SK-N-SH (cell line): ENCODE data around the gene CCSER1. TPM values are rescaled to one million over a fixed set of nuclear protein-coding genes. Genes with fewer than 3 reads are reported as not detected.

ENCODE experiments used
- CTCF ChIA-PET: fragments of 300-600, 350-600 bp; formaldehyde crosslinking; extraction: SDS; loops from one replicate; lab custom pipeline; 2021; lab: Yijun Ruan, JAX
- POLR2A ChIA-PET: fragments of 350-600 bp; sonication (Branson Sonifier 250); formaldehyde crosslinking; extraction: SDS; loops from one replicate; lab custom pipeline; 2020; ENCODE audit warnings: antibody characterized with exemption, inconsistent platforms; lab: Yijun Ruan, JAX
- DNase-seq: peaks from one replicate; pipeline ENCODE4 v3.0.0; 2012
- H2AFZ ChIP-seq: fragments of 200-600 bp; sonication (generic); 2 replicates; pipeline ENCODE4 v1.8.1; 2016; ENCODE audit warnings: antibody characterized with exemption, mild to moderate bottlenecking, low read depth
- H3F3A ChIP-seq: fragments of 200-600 bp; sonication (generic); replicated peaks from 2 replicates; pipeline ENCODE3; 2016; ENCODE audit warnings: antibody characterized with exemption, mild to moderate bottlenecking; ENCODE audit not compliant: insufficient read depth
- H3K27ac ChIP-seq, 2 experiments: fragments of 200-500 bp in 1 of 2; fragments of 200-600 bp in 1 of 2; sonication (Bioruptor generic) in 1 of 2; sonication (generic), shearing (Covaris generic) in 1 of 2; 2 replicates each; pipeline versions ENCODE4 v1.5.1 to v1.6.1; 2014 to 2016; ENCODE audit warnings: low read depth in 2 of 2, inconsistent platforms in 1 of 2, low read length in 1 of 2, mild to moderate bottlenecking in 1 of 2, mixed read lengths in 1 of 2
- H3K27me3 ChIP-seq: fragments of 200-600 bp; sonication (generic), shearing (Covaris generic); 2 replicates; pipeline ENCODE4 v1.6.1; 2016; ENCODE audit warnings: mixed run types; ENCODE audit not compliant: insufficient read depth
- H3K36me3 ChIP-seq, 2 experiments: fragments of 200-500 bp in 1 of 2; fragments of 200-600 bp in 1 of 2; sonication (Bioruptor generic) in 1 of 2; sonication (generic) in 1 of 2; replicated peaks in 1 of 2; 2 replicates each; pipeline versions ENCODE3 to v1.5.1; 2014 to 2016; ENCODE audit warnings: low read length in 1 of 2, mild to moderate bottlenecking in 1 of 2; ENCODE audit not compliant: insufficient read depth in 2 of 2, control insufficient read depth in 1 of 2
- H3K4me1 ChIP-seq, 2 experiments: fragments of 200-500 bp in 1 of 2; fragments of 200-600 bp in 1 of 2; sonication (Bioruptor generic) in 1 of 2; sonication (generic), shearing (Covaris generic) in 1 of 2; 2 replicates each; pipeline versions ENCODE4 v1.5.1 to v1.6.1; 2014 to 2016; ENCODE audit warnings: low read depth in 1 of 2, low read length in 1 of 2, mixed run types in 1 of 2; ENCODE audit not compliant: insufficient read depth in 2 of 2, control insufficient read depth in 1 of 2
- H3K4me2 ChIP-seq: fragments of 200-600 bp; sonication (generic), shearing (Covaris generic); 2 replicates; pipeline ENCODE4 v1.6.1; 2017; ENCODE audit warnings: mixed run types
- H3K4me3 ChIP-seq, 2 experiments: fragments of 200-500 bp in 1 of 2; fragments of 200-600 bp in 1 of 2; sonication (Bioruptor generic) in 1 of 2; sonication (generic), shearing (Covaris generic) in 1 of 2; 2 replicates each; pipeline versions ENCODE4 v1.5.1 to v1.8.1; 2014 to 2016; ENCODE audit warnings: low read depth in 2 of 2, inconsistent platforms in 1 of 2, low read length in 1 of 2, mild to moderate bottlenecking in 1 of 2, mixed read lengths in 1 of 2, moderate library complexity in 1 of 2
- H3K79me2 ChIP-seq: fragments of 200-600 bp; sonication (generic); 2 replicates; pipeline ENCODE4 v1.8.1; 2017; ENCODE audit warnings: mild to moderate bottlenecking; ENCODE audit not compliant: insufficient read depth
- H3K9ac ChIP-seq: fragments of 200-600 bp; sonication (generic); 2 replicates; pipeline ENCODE4 v1.6.1; 2017; ENCODE audit warnings: mixed run types
- H3K9me2 ChIP-seq: fragments of 200-600 bp; sonication (generic); 2 replicates; pipeline ENCODE4 v1.6.1; 2017; ENCODE audit warnings: mixed run types
- H3K9me3 ChIP-seq: fragments of 200-600 bp; sonication (generic); 2 replicates; pipeline ENCODE4 v1.6.1; 2017; ENCODE audit warnings: mixed run types, mild to moderate bottlenecking, moderate library complexity
- H4K20me1 ChIP-seq: fragments of 200-600 bp; sonication (generic); 2 replicates; pipeline ENCODE4 v1.6.1; 2017; ENCODE audit warnings: mild to moderate bottlenecking, mixed run types; ENCODE audit not compliant: insufficient read depth
- CHD2 ChIP-seq: fragments of 150-350 bp; IDR thresholded peaks from 2 replicates; pipeline ENCODE4 v1.6.1; 2018; ENCODE audit warnings: low read length; ENCODE audit not compliant: partially characterized antibody
- CTCF ChIP-seq: fragments of 200-600 bp; sonication (generic); IDR thresholded peaks from 2 replicates; pipeline ENCODE4 v1.6.1; 2017; ENCODE audit warnings: antibody characterized with exemption, mild to moderate bottlenecking, moderate library complexity
- ELF1 ChIP-seq: IDR thresholded peaks from 2 replicates; pipeline ENCODE4 v1.4.0; 2012
- EZH2phosphoT487 ChIP-seq: fragments of 200-600 bp; sonication (generic); IDR thresholded peaks from 2 replicates; pipeline ENCODE4 v1.6.1; 2017; ENCODE audit warnings: low read depth, mixed run types, mild to moderate bottlenecking, antibody characterized with exemption, moderate library complexity, borderline replicate concordance
- FOSL2 ChIP-seq: IDR thresholded peaks from 2 replicates; pipeline ENCODE4 v1.4.0; 2012; ENCODE audit warnings: low read depth, mild to moderate bottlenecking, moderate library complexity, borderline replicate concordance
- FOXM1 ChIP-seq: IDR thresholded peaks from 2 replicates; pipeline ENCODE4 v1.4.0; 2012; ENCODE audit warnings: low read depth, mild to moderate bottlenecking
- GATA2 ChIP-seq: sonication (generic); formaldehyde crosslinking; IDR thresholded peaks from 2 replicates; pipeline ENCODE4 v1.5.0; 2020; ENCODE audit warnings: mild to moderate bottlenecking, missing genetic modification reagents
- IRF3 ChIP-seq: fragments of 150-350 bp; IDR thresholded peaks from 2 replicates; pipeline ENCODE4 v1.6.1; 2016; ENCODE audit warnings: mild to moderate bottlenecking, low read depth, low read length
- NFIC ChIP-seq: IDR thresholded peaks from 2 replicates; pipeline ENCODE4 v1.4.0; 2012; ENCODE audit warnings: borderline replicate concordance
- NRF1 ChIP-seq: IDR thresholded peaks from 2 replicates; pipeline ENCODE4 v1.6.1; 2012; ENCODE audit warnings: low read depth, mild to moderate bottlenecking, low read length
- PBX3 ChIP-seq: IDR thresholded peaks from 2 replicates; pipeline ENCODE4; 2012
- POLR2AphosphoS5 ChIP-seq: IDR thresholded peaks from 2 replicates; pipeline ENCODE4 v1.6.1; 2012; ENCODE audit warnings: low read depth, low read length
- RFX5 ChIP-seq: IDR thresholded peaks from 2 replicates; pipeline ENCODE4 v1.6.1; 2012; ENCODE audit warnings: mild to moderate bottlenecking, improper control_type of control experiment, low read length
- SIN3A ChIP-seq: IDR thresholded peaks from 2 replicates; pipeline ENCODE4 v1.6.1; 2012; ENCODE audit warnings: low read depth, mild to moderate bottlenecking, low read length, moderate library complexity, borderline replicate concordance
- SMC3 ChIP-seq: IDR thresholded peaks from 2 replicates; pipeline ENCODE4 v1.6.1; 2012; ENCODE audit warnings: low read depth, low read length, improper control_type of control experiment
- USF1 ChIP-seq: IDR thresholded peaks from 2 replicates; pipeline ENCODE4 v1.4.0; 2012; ENCODE audit warnings: low read depth, borderline replicate concordance
- USF2 ChIP-seq: fragments of 150-350 bp; IDR thresholded peaks from 2 replicates; pipeline ENCODE4 v1.6.1; 2017; ENCODE audit warnings: antibody characterized with exemption, low read length, low read depth, borderline replicate concordance
- YY1 ChIP-seq: IDR thresholded peaks from 2 replicates; pipeline ENCODE4 v1.4.0; 2012; ENCODE audit warnings: low read depth, mild to moderate bottlenecking
- ZBTB33 ChIP-seq: IDR thresholded peaks from 2 replicates; pipeline ENCODE4 v1.4.0; 2012; ENCODE audit warnings: low read depth, borderline replicate concordance
- WGBS: methylation state at CpG from one replicate; pipeline ENCODE4 v1.1.6; 2017; ENCODE audit warnings: low lambda C conversion rate; 5-methylcytosine and 5-hydroxymethylcytosine counted together
- polyA plus RNA-seq, 3 experiments: library from polyadenylated mRNA; depleted of rRNA; stranded (reverse); fragments of >200 nt; gene quantifications; 2 replicates each; pipeline ENCODE4 v1.2.3, GENCODE V29; 2012

The CCSER1 gene
- polyA plus RNA-seq, 1 of the 3 experiments (the other 2 are of a cell fraction) = 0.05 TPM

- H3K9me3 ChIP-seq = no peaks in the 10 kb centered on the region
- H3K36me3 ChIP-seq = no peaks in the 10 kb centered on the region
- no peak overlapping the region for H3K27ac ChIP-seq
- 64% methylated on average over 1 of the region's 1 CpG for WGBS
- no peaks in the 10 kb centered on the region for H3K4me1 ChIP-seq
- H4K20me1 ChIP-seq = no peaks in the 10 kb centered on the region
- TF ChIP-seq NFIC = no peak
- no peak for TF ChIP-seq CHD2
- no peak for TF ChIP-seq FOXM1
- TF ChIP-seq NRF1 = no peak
- no peak for TF ChIP-seq GATA2 (CRISPR knock-in tag)
- TF ChIP-seq ELF1 = no peak
- no peak for TF ChIP-seq SIN3A
- TF ChIP-seq USF2 = no peak
- no peak for TF ChIP-seq IRF3
- no peak for TF ChIP-seq PBX3
- POLR2A ChIA-PET = no interaction called here
- H2AFZ ChIP-seq = no peak overlapping the region
- H3F3A ChIP-seq = no peaks in the 10 kb centered on the region
- no peaks in the 10 kb centered on the region for H3K79me2 ChIP-seq
- no peak overlapping the region for H3K4me2 ChIP-seq
- no peaks in the 10 kb centered on the region for H3K9me2 ChIP-seq
- H3K4me3 ChIP-seq = no peak overlapping the region
- DNase-seq = no peak
- H3K27me3 ChIP-seq = no peaks in the 10 kb centered on the region
- H3K9ac ChIP-seq = no peak overlapping the region
- CTCF ChIA-PET = no interaction called here
Measured at GRCh38 chr4:90474484-90474883, 347.3 kb downstream of the CCSER1 start.

GRCh38 chr4:90476019-90476418 lies 348.8 kb downstream of the CCSER1 start:
- Histone ChIP-seq H3K36me3 (no peaks in the 10 kb centered on the region), H3F3A (no peaks in the 10 kb centered on the region), H3K79me2 (no peaks in the 10 kb centered on the region), H3K27me3 (no peaks in the 10 kb centered on the region), H3K9me3 (no peaks in the 10 kb centered on the region), H4K20me1 (no peaks in the 10 kb centered on the region), H3K4me1 (no peaks in the 10 kb centered on the region), H2AFZ (no peak overlapping the region), H3K9ac (no peak overlapping the region), H3K4me2 (no peak overlapping the region), H3K27ac (no peak overlapping the region), H3K9me2 (no peaks in the 10 kb centered on the region), H3K4me3 (no peak overlapping the region)
- ChIA-PET CTCF (interaction anchor here (0.6 kb wide), 1 partner anchor 999 kb away, joined by 3 read pairs; no protein-coding TSS in a partner anchor), POLR2A (no interaction called here)
- 53% methylated on average over 5 of the region's 6 CpGs for WGBS
- no peak for DNase-seq
- no peak for TF ChIP-seq USF2
- TF ChIP-seq SMC3 = no peak
- TF ChIP-seq CTCF = no peak
- TF ChIP-seq ZBTB33 = no peak
- no peak for TF ChIP-seq RFX5
- no peak for TF ChIP-seq EZH2phosphoT487
- TF ChIP-seq POLR2AphosphoS5 = no peak
- TF ChIP-seq FOSL2 = no peak
- TF ChIP-seq USF1 = no peak
- no peak for TF ChIP-seq YY1
- TF ChIP-seq FOXM1 = no peak
- no peak for TF ChIP-seq GATA2 (CRISPR knock-in tag)
